ENCODE results near the gene CACNA1C.

- TF ChIP-seq CTCF (conservative IDR thresholded peaks at IDR 0.05 in 1 of 2, IDR thresholded peaks at IDR 0.05 in 1 of 2; ENCODE audit: extremely low read depth in 1 of 2, insufficient read depth in 1 of 2, low read depth in 1 of 2, low read length in 2 of 2) (no peak), EZH2 (IDR thresholded peaks at IDR 0.05; ENCODE audit: borderline replicate concordance, low read length) (no peak)
These were observed 362.8 kb downstream of the CACNA1C start for GRCh38 chr12:2415568-2415944.
